AG09309 (cell line): ENCODE data around the gene ZNF76.
"Not testable (repeated sequence)": the region's sequence is repeated elsewhere in the genome, so short reads cannot be mapped to it uniquely, and the experiment has no call there.

ENCODE experiments used
- DNase-seq: peaks from one replicate; pipeline ENCODE4 v3.0.0-alpha.2; 2010; ENCODE audit warnings: low read depth
- H3K4me3 ChIP-seq: 2 replicates; pipeline ENCODE4 v1.5.1; 2011; ENCODE audit warnings: mild to moderate bottlenecking, low read depth, low read length, moderate library complexity; ENCODE audit not compliant: control insufficient read depth
- TF ChIP-seq, protein P1 (sequence below): IDR thresholded peaks from 2 replicates; pipeline ENCODE4 v1.5.1; 2011; ENCODE audit warnings: mild to moderate bottlenecking, low read depth, low read length, inconsistent platforms; ENCODE audit not compliant: insufficient read depth, control insufficient read depth; ENCODE audit errors: missing control alignments

ZNF76 gene

DNA sequence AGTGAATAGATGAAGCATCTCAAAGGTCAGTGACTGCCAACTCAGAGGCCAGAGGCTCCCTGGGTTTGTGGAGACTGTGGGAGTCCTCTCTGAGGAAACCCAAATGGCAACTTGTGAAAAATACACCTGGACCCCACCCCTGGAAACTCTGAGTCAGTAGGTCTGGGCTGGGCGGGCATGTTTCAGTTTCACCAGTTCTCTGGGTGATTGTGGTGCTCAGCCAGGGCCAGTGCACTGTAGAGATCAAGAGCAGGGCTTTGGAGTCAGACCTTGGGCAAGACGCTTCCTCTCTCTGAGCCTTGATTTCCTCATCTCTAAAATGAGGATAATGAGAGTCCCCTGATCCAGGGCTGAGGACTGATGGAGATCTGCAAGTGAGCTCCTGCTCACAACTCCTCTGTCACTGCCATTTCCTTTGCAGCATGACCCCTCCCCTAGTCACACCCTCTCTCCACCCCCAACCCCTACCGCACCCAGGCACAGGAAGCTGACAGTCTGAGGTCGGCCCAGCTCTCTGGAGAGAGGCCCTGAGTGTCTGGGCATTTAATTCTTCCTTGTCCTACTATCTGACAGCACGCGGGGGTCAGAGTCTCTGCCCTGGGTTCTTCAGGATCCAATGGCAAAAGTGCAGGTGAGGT, 43.2 kb downstream of the ZNF76 start:
- no peak for DNase-seq
- H3K4me3 ChIP-seq = no peak overlapping the region
- TF ChIP-seq, protein P1, sequence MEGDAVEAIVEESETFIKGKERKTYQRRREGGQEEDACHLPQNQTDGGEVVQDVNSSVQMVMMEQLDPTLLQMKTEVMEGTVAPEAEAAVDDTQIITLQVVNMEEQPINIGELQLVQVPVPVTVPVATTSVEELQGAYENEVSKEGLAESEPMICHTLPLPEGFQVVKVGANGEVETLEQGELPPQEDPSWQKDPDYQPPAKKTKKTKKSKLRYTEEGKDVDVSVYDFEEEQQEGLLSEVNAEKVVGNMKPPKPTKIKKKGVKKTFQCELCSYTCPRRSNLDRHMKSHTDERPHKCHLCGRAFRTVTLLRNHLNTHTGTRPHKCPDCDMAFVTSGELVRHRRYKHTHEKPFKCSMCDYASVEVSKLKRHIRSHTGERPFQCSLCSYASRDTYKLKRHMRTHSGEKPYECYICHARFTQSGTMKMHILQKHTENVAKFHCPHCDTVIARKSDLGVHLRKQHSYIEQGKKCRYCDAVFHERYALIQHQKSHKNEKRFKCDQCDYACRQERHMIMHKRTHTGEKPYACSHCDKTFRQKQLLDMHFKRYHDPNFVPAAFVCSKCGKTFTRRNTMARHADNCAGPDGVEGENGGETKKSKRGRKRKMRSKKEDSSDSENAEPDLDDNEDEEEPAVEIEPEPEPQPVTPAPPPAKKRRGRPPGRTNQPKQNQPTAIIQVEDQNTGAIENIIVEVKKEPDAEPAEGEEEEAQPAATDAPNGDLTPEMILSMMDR = no peak

- TF ChIP-seq, protein P1 = no peak
- DNase-seq = no peak
- H3K4me3 ChIP-seq = no peak overlapping the region
Observed at GRCh38 chr6:35304299-35304698, 44.8 kb downstream of the ZNF76 start.

GRCh38 chr6:35305117-35305516, 45.6 kb downstream of the ZNF76 start:
- TF ChIP-seq, protein P1 = no peak
- DNase-seq = no peak
- H3K4me3 ChIP-seq = no peak overlapping the region

GRCh38 chr6:35307138-35307537, 47.6 kb downstream of the ZNF76 start:
- not testable (repeated sequence) for DNase-seq, H3K4me3 ChIP-seq

GRCh38 chr6:35308543-35308942, 49.0 kb downstream of the ZNF76 start:
- DNase-seq = not testable (repeated sequence)

DNA sequence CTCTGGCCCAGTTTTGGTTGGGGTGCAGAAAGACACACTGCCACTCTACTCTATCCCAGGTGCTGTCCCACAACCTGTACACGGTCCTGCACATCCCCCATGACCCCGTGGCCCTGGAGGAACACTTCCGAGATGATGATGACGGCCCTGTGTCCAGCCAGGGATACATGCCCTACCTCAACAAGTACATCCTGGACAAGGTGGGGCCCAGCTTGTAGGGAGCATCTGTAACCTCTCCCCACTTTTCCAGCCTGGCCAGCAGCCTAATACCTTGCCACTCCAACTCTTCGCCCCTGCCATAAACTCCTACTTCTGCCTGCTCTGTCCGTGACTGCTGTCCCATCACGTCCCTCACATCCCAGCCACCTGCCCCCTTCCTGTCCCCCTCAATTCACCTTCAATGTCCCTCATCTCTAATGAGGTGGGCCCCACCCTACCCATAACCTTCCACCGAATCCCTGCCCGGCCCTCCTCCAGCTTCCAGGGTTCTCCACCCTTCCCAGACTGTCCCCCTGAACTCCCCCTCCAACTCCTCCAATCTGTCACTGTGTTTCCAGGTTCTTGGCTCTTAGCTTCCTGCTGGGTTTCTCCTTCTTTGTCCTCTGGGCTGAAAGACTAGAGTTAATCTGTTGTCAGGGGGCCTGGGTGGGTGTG, 50.2 kb downstream of the ZNF76 start:
- TF ChIP-seq, protein P1 = no peak

More at GRCh38 chr6:35308543-35308942, 49.0 kb downstream of the ZNF76 start:
- H3K4me3 ChIP-seq = not testable (repeated sequence)

DNA sequence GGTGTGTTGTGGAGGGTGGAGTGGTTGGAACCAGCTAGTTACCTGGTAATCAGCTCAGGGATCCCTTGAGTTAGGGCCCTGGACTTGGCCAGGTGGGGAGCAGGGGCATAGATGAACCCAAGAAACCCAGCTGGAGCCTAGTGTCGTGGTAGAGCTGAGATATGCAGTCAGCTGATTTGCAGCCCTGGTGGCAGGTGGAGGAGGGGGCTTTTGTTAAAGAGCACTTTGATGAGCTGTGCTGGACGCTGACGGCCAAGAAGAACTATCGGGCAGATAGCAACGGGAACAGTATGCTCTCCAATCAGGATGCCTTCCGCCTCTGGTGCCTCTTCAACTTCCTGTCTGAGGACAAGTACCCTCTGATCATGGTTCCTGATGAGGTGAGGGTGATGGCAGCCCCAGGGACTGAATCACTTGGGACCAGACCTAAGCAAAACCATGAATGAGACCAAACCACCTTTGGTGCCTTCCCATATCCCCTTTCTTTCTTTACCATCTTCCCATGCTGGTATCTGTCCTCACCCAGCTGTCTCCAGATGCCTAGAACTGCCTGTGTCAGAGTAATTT, 50.8 kb downstream of the ZNF76 start:
- TF ChIP-seq, protein P1 = no peak
- no peak for DNase-seq
- no peak overlapping the region for H3K4me3 ChIP-seq

More for the DNA sequence above, 50.2 kb downstream of the ZNF76 start:
- no peak for DNase-seq
- no peak overlapping the region for H3K4me3 ChIP-seq
